Lung (tissue), 12 donors: Measurements from ENCODE around the gene LACC1. TPM values are rescaled to one million over a fixed set of nuclear protein-coding genes. Genes with fewer than 3 reads are reported as not detected.

Experiments used
- ATAC-seq: fragments of 200-7000 bp; cut with Tn5 transposase; one replicate; pipeline ENCODE4 v1.9.1; 2020; ENCODE audit warnings: moderate number of reproducible peaks; ENCODE audit not compliant: insufficient read depth, low FRiP score
- DNase-seq, 3 donors: peaks; one replicate each; pipeline ENCODE4 v3.0.0-alpha.2; 2013 to 2017
- H3K27ac ChIP-seq, 2 donors: one replicate each; pipeline ENCODE4 v1.5.1; 2013; ENCODE audit warnings: mild to moderate bottlenecking in 2 of 2, moderate library complexity in 2 of 2, control low read depth in 1 of 2, inconsistent platforms in 1 of 2, low read depth in 1 of 2, low read length in 1 of 2
- H3K27me3 ChIP-seq, 3 donors: one replicate each; pipeline ENCODE4 v1.5.1; 2013; ENCODE audit warnings: low read length in 2 of 3; ENCODE audit not compliant: control insufficient read depth in 3 of 3, insufficient read depth in 3 of 3
- H3K36me3 ChIP-seq, 4 donors: one replicate each; pipeline ENCODE4 v1.5.1; 2013; ENCODE audit warnings: low read length in 4 of 4, mild to moderate bottlenecking in 1 of 4, moderate library complexity in 1 of 4; ENCODE audit not compliant: control insufficient read depth in 4 of 4, insufficient read depth in 4 of 4
- H3K4me1 ChIP-seq, 5 donors: one replicate each; pipeline ENCODE4 v1.5.1; 2013; ENCODE audit warnings: low read length in 5 of 5, mild to moderate bottlenecking in 2 of 5, moderate library complexity in 1 of 5; ENCODE audit not compliant: control insufficient read depth in 5 of 5, insufficient read depth in 5 of 5
- H3K4me3 ChIP-seq: one replicate; pipeline ENCODE4 v1.5.1; 2013; ENCODE audit warnings: mild to moderate bottlenecking, control low read depth, moderate library complexity
- H3K9ac ChIP-seq, 2 donors: one replicate each; pipeline ENCODE4 v1.5.1; 2013; ENCODE audit warnings: low read length in 2 of 2, control low read depth in 1 of 2; ENCODE audit not compliant: insufficient read depth in 1 of 2
- H3K9me3 ChIP-seq, 4 donors: one replicate each; pipeline ENCODE4 v1.5.1; 2013; ENCODE audit warnings: low read length in 3 of 4, mild to moderate bottlenecking in 1 of 4, moderate library complexity in 1 of 4; ENCODE audit not compliant: control insufficient read depth in 4 of 4, insufficient read depth in 3 of 4
- CTCF ChIP-seq: IDR thresholded peaks from 2 replicates; pipeline ENCODE4 v1.5.1; 2012; ENCODE audit warnings: mild to moderate bottlenecking; ENCODE audit errors: control extremely low read depth, extremely low read depth
- WGBS, 2 donors: extraction: QIAGEN DNeasy Blood & Tissue Kit; methylation state at CpG; one replicate each; pipeline ENCODE4 v1.1.7; 2013; 5-methylcytosine and 5-hydroxymethylcytosine counted together
- polyA plus RNA-seq, 2 donors: library from polyadenylated mRNA; stranded (reverse); fragments of 200-250 nt; gene quantifications; one replicate each; pipeline ENCODE4 v1.2.1, GENCODE V29; 2013
- total RNA-seq, 2 donors: library from RNA; depleted of rRNA in 1 of 2; stranded (reverse); fragments of >200 nt in 1 of 2; gene quantifications; one replicate each; pipeline ENCODE4 v1.2.1, GENCODE V29; 2014 to 2021
- donor health status: control.
- donor health status: control.
- donor health status: Bipolar disorder and iron deficiency.
- donor health status: healthy.
- donor health status: DM: yes; HTN: yes; CAD: no.

The LACC1 gene
- total and polyA plus RNA-seq, 4 donors: 4.9 to 11.0 (median 7.2) TPM

DNA sequence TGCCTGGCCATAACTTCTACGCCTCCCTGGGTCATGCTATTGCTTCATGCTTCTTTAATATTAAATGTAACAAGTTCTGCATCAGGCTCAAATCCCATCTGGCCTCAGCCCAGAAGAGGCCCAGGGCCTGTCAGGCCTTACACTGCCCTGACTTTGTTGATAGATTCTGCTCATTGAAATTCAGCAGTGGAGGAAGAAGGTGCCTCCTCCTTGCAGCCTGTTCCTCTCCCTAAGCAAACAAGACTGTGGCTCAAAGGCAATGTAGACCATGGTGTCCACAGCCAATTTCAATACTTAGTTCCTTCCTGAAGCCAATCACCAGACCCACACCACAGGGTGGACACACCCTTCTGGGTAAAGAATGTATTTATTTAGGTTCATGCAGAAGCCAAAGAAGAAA is 59.4 kb downstream of the LACC1 start:
- DNase-seq: peak in 2 of 3 donors; percentile 16 to 43
- H3K4me3 ChIP-seq: no peak overlapping the region
- no peaks in the 10 kb centered on the region for H3K36me3 ChIP-seq
- no peak overlapping the region for H3K27ac ChIP-seq
- no peaks in the 10 kb centered on the region for H3K27me3 ChIP-seq
- peaks cover 0 to 5% (median 1%) of the 10 kb centered on the region in 5 donors for H3K4me1 ChIP-seq
- H3K9me3 ChIP-seq: no peaks in the 10 kb centered on the region
- no peak overlapping the region for H3K9ac ChIP-seq
- 90 to 98% methylated on average over 1 of the region's 1 CpG for whole genome bisulfite sequencing, 2 donors
- TF ChIP-seq CTCF: no peak
- ATAC-seq: no peak

GRCh38 chr13:43942286-43942685 is 62.6 kb downstream of the LACC1 start:
- H3K27me3 ChIP-seq: no peaks in the 10 kb centered on the region
- no peak for TF ChIP-seq CTCF
- no peak overlapping the region for H3K27ac ChIP-seq
- H3K4me3 ChIP-seq: no peak overlapping the region
- no peak for DNase-seq
- H3K9me3 ChIP-seq: no peaks in the 10 kb centered on the region
- H3K9ac ChIP-seq: no peak overlapping the region
- H3K4me1 ChIP-seq: peaks cover 0 to 5% (median 0%) of the 10 kb centered on the region in 5 donors
- WGBS, 2 donors: 90 to 93% methylated on average over 1 of the region's 1 CpG
- H3K36me3 ChIP-seq: no peaks in the 10 kb centered on the region
- no peak for ATAC-seq

Other genes with a start within 250 kb of the LACC1 start
- gene ENOX1, start 92.9 kb upstream of the LACC1 start, total RNA-seq: 1 to 10 TPM; 1.5 to 7.7 TPM
- gene ENOX1, start 92.9 kb upstream of the LACC1 start, polyA plus RNA-seq: under 1 TPM; 0.33 to 0.70 TPM
- 1 to 10 TPM; 6.3 to 6.9 TPM for gene CCDC122, start 164 bp upstream of the LACC1 start, total RNA-seq
- 1 to 10 TPM; 1.9 to 7.7 TPM for gene CCDC122, start 164 bp upstream of the LACC1 start, polyA plus RNA-seq